H1 (cell line): ENCODE measurements around the gene SLC36A2. TPM values are rescaled to one million over a fixed set of nuclear protein-coding genes. Genes with fewer than 3 reads are reported as not detected.

Experiments used
- CTCF ChIA-PET: fragments of 300-600 bp; sonication (Branson Sonifier 250); formaldehyde crosslinking; loops from one replicate; lab custom pipeline; 2021; ENCODE audit not compliant: partially characterized antibody; lab: Charles Lee
- POLR2A ChIA-PET: fragments of 300-600 bp; sonication (Branson Sonifier 250); formaldehyde crosslinking; loops from one replicate; lab custom pipeline; 2021; ENCODE audit warnings: inconsistent platforms; ENCODE audit not compliant: partially characterized antibody; lab: Charles Lee
- DNase-seq, 2 experiments: peaks; one replicate each; pipeline versions ENCODE4 v3.0.0 to v3.0.0-alpha.2; 2010 to 2022; ENCODE audit warnings: low spot score in 2 of 2, low read depth in 1 of 2, mixed read lengths in 1 of 2
- FAIRE-seq: peaks from 2 replicates; lab custom pipeline; 2011; peaks lifted over from hg19 to GRCh38; lab: Jason Lieb, UNC
- H2AFZ ChIP-seq: 2 replicates; pipeline ENCODE4 v1.8.1; 2012; ENCODE audit warnings: low read length, inconsistent platforms
- H2AK5ac ChIP-seq: 2 replicates; pipeline ENCODE4 v1.6.1; 2013; ENCODE audit warnings: low read depth, low read length
- H2BK120ac ChIP-seq: replicated peaks from 2 replicates; pipeline ENCODE3; 2013; ENCODE audit warnings: low read depth, low read length, inconsistent platforms
- H2BK12ac ChIP-seq: 2 replicates; pipeline ENCODE4 v1.6.1; 2013; ENCODE audit warnings: low read depth, low read length
- H2BK15ac ChIP-seq: 2 replicates; pipeline ENCODE4 v1.6.1; 2013; ENCODE audit warnings: low read length
- H2BK20ac ChIP-seq: 2 replicates; pipeline ENCODE4 v1.6.1; 2013; ENCODE audit warnings: low read length
- H2BK5ac ChIP-seq: 2 replicates; pipeline ENCODE4 v1.6.1; 2013; ENCODE audit warnings: low read depth, low read length
- H3K14ac ChIP-seq: 2 replicates; pipeline ENCODE4 v1.6.1; 2013; ENCODE audit warnings: inconsistent platforms; ENCODE audit not compliant: insufficient read length
- H3K18ac ChIP-seq: 2 replicates; pipeline ENCODE4 v1.6.1; 2013; ENCODE audit warnings: low read length; ENCODE audit errors: extremely low read depth
- H3K23ac ChIP-seq: 2 replicates; pipeline ENCODE4 v1.6.1; 2013; ENCODE audit warnings: inconsistent platforms; ENCODE audit not compliant: insufficient read length
- H3K23me2 ChIP-seq: 2 replicates; pipeline ENCODE4 v1.6.1; 2013; ENCODE audit warnings: low read depth, low read length
- H3K27ac ChIP-seq: 2 replicates; pipeline ENCODE4 v1.6.1; 2011; ENCODE audit warnings: low read depth, low read length, inconsistent platforms
- H3K27me3 ChIP-seq, 4 experiments: replicated peaks in 1 of 4; 1 replicate in 1 of 4; 2 replicates in 3 of 4; pipeline versions ENCODE4 v1.6.1 to v1.8.1; 2011 to 2013; ENCODE audit warnings: low read length in 3 of 4, mild to moderate bottlenecking in 3 of 4, inconsistent platforms in 2 of 4, mixed read lengths in 2 of 4, moderate library complexity in 1 of 4; ENCODE audit not compliant: control insufficient read depth in 3 of 4, insufficient read depth in 3 of 4; ENCODE audit errors: extremely low read depth in 1 of 4
- H3K36me3 ChIP-seq, 4 experiments: 2 replicates each; pipeline versions ENCODE4 v1.6.1 to v1.8.1; 2011 to 2013; ENCODE audit warnings: mild to moderate bottlenecking in 4 of 4, low read length in 3 of 4, moderate library complexity in 2 of 4, control low read depth in 1 of 4, inconsistent platforms in 1 of 4; ENCODE audit not compliant: insufficient read depth in 4 of 4, control insufficient read depth in 2 of 4
- H3K4ac ChIP-seq: replicated peaks from 2 replicates; pipeline ENCODE3; 2013; ENCODE audit warnings: low read length, low read depth, mixed read lengths, inconsistent platforms; ENCODE audit not compliant: insufficient read length
- H3K4me1 ChIP-seq, 4 experiments: replicated peaks in 1 of 4; 1 replicate in 1 of 4; 2 replicates in 3 of 4; pipeline versions ENCODE4 v1.6.1 to v1.8.1; 2011 to 2013; ENCODE audit warnings: low read length in 3 of 4, inconsistent platforms in 2 of 4, mixed read lengths in 1 of 4; ENCODE audit not compliant: insufficient read depth in 4 of 4, control insufficient read depth in 3 of 4
- H3K4me2 ChIP-seq, 2 experiments: 2 replicates each; pipeline versions ENCODE4 v1.6.1 to v1.8.1; 2011 to 2013; ENCODE audit warnings: low read depth in 2 of 2, low read length in 2 of 2, control low read depth in 1 of 2, inconsistent platforms in 1 of 2, mild to moderate bottlenecking in 1 of 2; ENCODE audit not compliant: insufficient read depth in 1 of 2
- H3K4me3 ChIP-seq, 4 experiments: fragments of 200-600, 300-600 bp in 1 of 4; sonication (generic), shearing (Covaris generic), sonication (Bioruptor Twin) in 1 of 4; 2 replicates each; pipeline versions ENCODE4 v1.5.1 to v1.8.1; 2011 to 2016; ENCODE audit warnings: low read length in 4 of 4, low read depth in 3 of 4, control low read depth in 2 of 4, inconsistent platforms in 2 of 4, mild to moderate bottlenecking in 2 of 4, mixed read lengths in 1 of 4, moderate library complexity in 1 of 4; ENCODE audit not compliant: insufficient read depth in 2 of 4; ENCODE audit errors: extremely low read depth in 1 of 4
- H3K56ac ChIP-seq: replicated peaks from 2 replicates; pipeline ENCODE3; 2013; ENCODE audit warnings: low read depth, mild to moderate bottlenecking, mixed read lengths, low read length, inconsistent platforms; ENCODE audit not compliant: insufficient read length
- H3K79me1 ChIP-seq: 2 replicates; pipeline ENCODE4 v1.6.1; 2013; ENCODE audit warnings: low read depth, low read length, control low read depth
- H3K79me2 ChIP-seq, 2 experiments: 2 replicates each; pipeline versions ENCODE4 v1.6.1 to v1.8.1; 2012 to 2013; ENCODE audit warnings: low read length in 2 of 2, mild to moderate bottlenecking in 2 of 2, inconsistent platforms in 1 of 2; ENCODE audit not compliant: insufficient read depth in 2 of 2, control insufficient read depth in 1 of 2
- H3K9ac ChIP-seq, 4 experiments: replicated peaks in 1 of 4; 1 replicate in 1 of 4; 2 replicates in 3 of 4; pipeline versions ENCODE4 v1.6.1 to v1.8.1; 2011 to 2013; ENCODE audit warnings: low read depth in 3 of 4, low read length in 3 of 4, control low read depth in 2 of 4, mild to moderate bottlenecking in 2 of 4, moderate library complexity in 2 of 4, inconsistent platforms in 1 of 4; ENCODE audit errors: extremely low read depth in 1 of 4
- H3K9me3 ChIP-seq, 2 experiments: 2 replicates each; pipeline versions ENCODE4 v1.6.1 to v1.8.1; 2012 to 2013; ENCODE audit warnings: mild to moderate bottlenecking in 2 of 2, moderate library complexity in 2 of 2, control low read depth in 1 of 2, inconsistent platforms in 1 of 2, low read depth in 1 of 2, low read length in 1 of 2, mixed read lengths in 1 of 2; ENCODE audit not compliant: insufficient read depth in 2 of 2
- H4K20me1 ChIP-seq, 2 experiments: replicated peaks in 1 of 2; 2 replicates each; pipeline versions ENCODE3 to v1.8.1; 2011 to 2013; ENCODE audit warnings: inconsistent platforms in 2 of 2, low read length in 2 of 2, mild to moderate bottlenecking in 1 of 2; ENCODE audit not compliant: insufficient read depth in 2 of 2, control insufficient read depth in 1 of 2
- H4K5ac ChIP-seq: 2 replicates; pipeline ENCODE4 v1.6.1; 2013; ENCODE audit warnings: low read length, low read depth, mixed read lengths, inconsistent platforms; ENCODE audit not compliant: insufficient read length
- H4K8ac ChIP-seq: 2 replicates; pipeline ENCODE4 v1.8.0; 2013; ENCODE audit warnings: mild to moderate bottlenecking, moderate library complexity, low read length, inconsistent platforms; ENCODE audit not compliant: insufficient read depth; ENCODE audit errors: extremely low read depth
- H4K91ac ChIP-seq: replicated peaks from 2 replicates; pipeline ENCODE3; 2013; ENCODE audit warnings: low read length, mixed read lengths, inconsistent platforms; ENCODE audit not compliant: insufficient read length
- ATF2 ChIP-seq: IDR thresholded peaks from 2 replicates; pipeline ENCODE4 v1.6.1; 2012; ENCODE audit warnings: low read length, inconsistent platforms
- BACH1 ChIP-seq: IDR thresholded peaks from 2 replicates; pipeline ENCODE4 v1.6.1; 2012; ENCODE audit warnings: low read length, improper control_type of control experiment
- EZH2 ChIP-seq: fragments of 200-600 bp; sonication (generic); IDR thresholded peaks from 2 replicates; pipeline ENCODE4 v1.7.1; 2012; ENCODE audit warnings: low read depth, mild to moderate bottlenecking, moderate library complexity, low read length, inconsistent platforms; ENCODE audit not compliant: severe bottlenecking
- GTF2F1 ChIP-seq: IDR thresholded peaks from 2 replicates; pipeline ENCODE4 v1.6.1; 2012; ENCODE audit warnings: low read depth, low read length, improper control_type of control experiment, borderline replicate concordance
- PHF8 ChIP-seq: fragments of 200-600 bp; sonication (generic); conservative IDR thresholded peaks from 2 replicates; pipeline ENCODE4 v1.7.1; 2012; ENCODE audit warnings: low read depth, mild to moderate bottlenecking, inconsistent platforms, low read length, moderate library complexity
- SUZ12 ChIP-seq: fragments of 200-600 bp; sonication (generic); IDR thresholded peaks from 2 replicates; pipeline ENCODE4 v1.6.1; 2012; ENCODE audit warnings: mild to moderate bottlenecking, inconsistent platforms, low read length, moderate library complexity, mixed read lengths
- ZNF274 ChIP-seq: IDR thresholded peaks from 2 replicates; pipeline ENCODE4 v1.7.0; 2012; ENCODE audit warnings: low read length, borderline replicate concordance; ENCODE audit errors: extremely low read depth
- WGBS, 2 experiments: shearing (Covaris generic) in 1 of 2; methylation state at CpG; one replicate each; pipeline versions ENCODE4 v1.1.6 to v1.1.7; 2013 to 2015; ENCODE audit warnings: low lambda C conversion rate in 2 of 2, mixed read lengths in 2 of 2, inconsistent platforms in 1 of 2, low coverage in 1 of 2, missing lambda C conversion rate in 1 of 2; ENCODE audit not compliant: insufficient replicate concordance in 2 of 2, insufficient coverage in 1 of 2, insufficient read length in 1 of 2; ENCODE audit errors: extremely low coverage in 1 of 2, missing lambda C conversion rate in 1 of 2; 5-methylcytosine and 5-hydroxymethylcytosine counted together
- polyA plus RNA-seq, 7 experiments: library from polyadenylated mRNA; depleted of rRNA in 3 of 7; stranded (reverse) in 5 of 7; unstranded in 2 of 7; fragments of >200 nt in 5 of 7; fragments of 200-250 nt in 2 of 7; gene quantifications; 1 replicate in 5 of 7; 2 replicates in 1 of 7; 4 replicates in 1 of 7; pipeline versions ENCODE4 v1.2.1 to v1.2.3, GENCODE V29; 2011 to 2013; ENCODE audit warnings: missing spikeins in 2 of 7, mixed read lengths in 2 of 7
- total RNA-seq: library from RNA; stranded (reverse); fragmentation: NEBNext Ultra II Directional; extraction: Animal tissue kit (Norgen Biotek cat#: 25700); gene quantifications from 2 replicates; pipeline ENCODE4 v1.2.1, GENCODE V29; 2021

SLC36A2 gene
- total and polyA plus RNA-seq, 2 of the 8 experiments (the other 6 are each of a cell fraction or from before 2014, with no cell fraction given): 0.30 TPM; not detected in 1

GRCh38 chr5:151303666-151304065 lies 43.7 kb downstream of the SLC36A2 start, which contains the start of gene SLC36A3:
SLC36A3 (minus strand) TSS chr5:151303766; CDS start chr5:151303354, 412 bp downstream.
- no peak within 1 kb of the TSS for H2BK5ac ChIP-seq
- DNase-seq (no peak), FAIRE-seq (no peak)
- H2BK15ac ChIP-seq: no peak within 1 kb of the TSS
- no peaks in the 10 kb centered on the region for H3K23me2 ChIP-seq
- no peak within 1 kb of the TSS for H3K4ac ChIP-seq
- H3K4me3 ChIP-seq: no peak within 1 kb of the TSS
- no peak within 1 kb of the TSS for H2BK20ac ChIP-seq
- H3K23ac ChIP-seq: no peak within 1 kb of the TSS
- H3K14ac ChIP-seq: no peak within 1 kb of the TSS
- no peaks in the 10 kb centered on the region for H3K9me3 ChIP-seq
- H2AK5ac ChIP-seq: no peak within 1 kb of the TSS
- H4K5ac ChIP-seq: no peak within 1 kb of the TSS
- H3K79me2 ChIP-seq: no peaks in the 10 kb centered on the region
- H2BK120ac ChIP-seq: no peak within 1 kb of the TSS
- H3K27ac ChIP-seq: no peak within 1 kb of the TSS
- ChIA-PET POLR2A (no interaction called here), CTCF (interaction anchor here (0.8 to 4.6 kb wide), 4 partner anchors 14 to 144 kb away, joined by 3 to 27 read pairs (median 4); partner anchors contain the start of gene SLC36A1)
- peak within 1 kb of the TSS; percentile 16; the same call in 1 of the 2 replicates for H2AFZ ChIP-seq
- no peaks in the 10 kb centered on the region for H3K4me1 ChIP-seq
- H3K9ac ChIP-seq: no peak within 1 kb of the TSS
- H3K27me3 ChIP-seq: no peaks in the 10 kb centered on the region
- H4K8ac ChIP-seq: no peak within 1 kb of the TSS
- no peak within 1 kb of the TSS for H3K18ac ChIP-seq
- H4K20me1 ChIP-seq: no peaks in the 10 kb centered on the region
- no peak within 1 kb of the TSS for H3K56ac ChIP-seq
- H3K79me1 ChIP-seq: no peaks in the 10 kb centered on the region
- H2BK12ac ChIP-seq: no peak within 1 kb of the TSS
- WGBS, 2 experiments: 94% methylated on average over 2 of the region's 2 CpGs; no CpG with 5 or more reads in 1 of the 2 experiments
- H3K4me2 ChIP-seq: no peak within 1 kb of the TSS
- H3K36me3 ChIP-seq: no peaks in the 10 kb centered on the region
- no peak within 1 kb of the TSS for H4K91ac ChIP-seq
- TF ChIP-seq EZH2 (no peak), ZNF274 (no peak), SUZ12 (no peak), BACH1 (no peak), PHF8 (no peak), ATF2 (no peak), GTF2F1 (no peak)
